ENCODE data around the gene DMD.
A peak's percentile ranks its signal among the peaks of the same experiment; 100 is the strongest.

Gene DMD

DNA sequence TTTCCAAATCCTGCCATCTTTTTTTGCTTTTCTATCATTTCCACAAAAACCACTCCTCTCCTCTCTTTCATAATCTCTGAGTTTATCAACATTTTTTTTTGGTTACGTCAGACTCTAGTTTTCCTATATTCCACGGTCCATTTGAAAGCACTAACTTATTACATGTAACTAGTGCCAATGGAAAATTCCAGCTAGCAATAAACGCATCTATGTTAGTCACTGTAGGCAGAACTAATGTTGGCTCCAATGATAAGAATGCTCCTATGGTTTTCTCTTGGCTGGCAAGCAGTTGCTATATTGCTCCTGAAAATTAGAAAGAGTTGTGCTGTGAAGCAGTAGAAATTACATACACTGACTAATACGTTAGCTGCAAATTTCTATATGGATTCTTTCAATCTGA, 1504.9 kb downstream of the DMD start:
- no peak for DNase-seq (ENCODE audit: low read depth)

- no peak for DNase-seq (ENCODE audit: low read depth)
These were observed 1505.5 kb downstream of the DMD start for GRCh38 chrX:31705816-31706215.

GRCh38 chrX:31704938-31705337, 1506.4 kb downstream of the DMD start:
- DNase-seq (ENCODE audit: low read depth) = no peak

DNA sequence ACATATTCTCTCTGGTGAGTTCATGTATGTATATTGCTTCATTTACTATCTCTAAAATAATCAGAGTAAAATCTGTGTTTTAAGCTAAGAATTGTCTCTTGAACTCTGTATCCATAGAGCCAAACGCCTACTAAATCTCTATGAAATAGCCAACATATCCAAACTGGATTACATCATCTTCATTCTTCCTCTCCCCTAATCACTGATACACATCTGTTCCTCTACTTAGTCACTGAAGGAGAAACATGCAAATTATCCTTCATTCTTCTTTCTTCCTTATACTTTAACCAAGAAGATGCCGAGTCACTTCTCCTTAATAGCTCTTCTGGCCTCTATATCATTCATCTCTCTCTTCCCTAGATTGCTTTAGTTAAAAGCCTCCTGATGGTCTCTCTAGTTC, 1509.1 kb downstream of the DMD start:
- no peak for DNase-seq (ENCODE audit: low read depth)

GRCh38 chrX:31697294-31697916, 1513.9 kb downstream of the DMD start:
- no peak for DNase-seq (ENCODE audit: low read depth)

- no peak for DNase-seq (ENCODE audit: low read depth)
These were observed 1531.5 kb downstream of the DMD start for GRCh38 chrX:31679861-31680260.

GRCh38 chrX:31670245-31670644, 1541.1 kb downstream of the DMD start:
- DNase-seq (ENCODE audit: low read depth) = no peak

GRCh38 chrX:31665454-31665853, 1545.9 kb downstream of the DMD start:
- DNase-seq (ENCODE audit: low read depth) = no peak

DNA sequence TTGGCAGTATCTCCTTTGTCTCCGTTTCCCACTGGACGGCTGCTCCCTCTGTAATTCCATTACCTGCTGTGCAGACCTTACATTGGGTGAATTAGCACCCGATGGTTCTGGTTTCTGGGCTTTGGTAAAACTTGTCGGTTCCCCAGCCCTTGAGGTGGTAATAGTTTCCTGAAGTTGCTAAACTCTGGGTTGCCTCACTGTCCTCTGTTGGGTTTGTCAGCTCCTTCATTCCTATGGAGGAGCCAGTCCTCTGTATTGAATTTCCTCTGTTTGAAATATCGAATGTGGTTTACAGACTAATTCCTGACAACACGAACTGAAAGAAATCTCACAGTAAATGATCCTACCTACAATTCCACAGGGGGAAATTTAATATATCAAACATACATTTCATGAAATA, 1548.2 kb downstream of the DMD start:
- no peak for DNase-seq (ENCODE audit: low read depth)

DNA sequence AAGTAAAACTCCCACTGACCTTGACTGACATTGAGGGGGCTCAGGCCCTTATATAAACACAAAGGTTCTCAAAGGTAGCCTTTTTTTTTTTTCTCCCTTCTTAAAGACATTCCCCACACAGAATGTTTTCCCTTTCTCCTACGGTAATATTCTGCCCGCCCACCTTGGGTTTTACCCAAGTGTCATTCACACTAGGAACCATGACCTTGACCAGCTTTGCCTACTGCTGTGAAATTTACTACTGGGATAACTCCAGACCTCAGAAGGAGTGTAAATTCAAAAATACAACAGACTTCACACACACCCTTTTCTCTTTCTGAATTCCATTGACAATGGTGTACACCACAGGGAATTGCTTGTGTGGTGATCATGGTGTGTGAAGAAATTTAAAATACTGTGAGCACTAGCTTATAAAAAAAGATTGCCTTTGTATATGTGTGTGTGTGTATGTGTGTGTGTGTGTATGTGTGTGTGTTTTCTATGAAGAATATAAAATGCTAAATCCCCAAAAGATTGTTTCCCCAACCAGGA, 1550.0 kb downstream of the DMD start:
- DNase-seq (ENCODE audit: low read depth) = no peak

- peak; percentile 3 for DNase-seq (ENCODE audit: low read depth)
These were observed 1553.0 kb downstream of the DMD start for GRCh38 chrX:31658360-31658759.

- no peak for DNase-seq (ENCODE audit: low read depth)
These were observed 1555.3 kb downstream of the DMD start for GRCh38 chrX:31656013-31656412.

- no peak for DNase-seq (ENCODE audit: low read depth)
These were observed 1557.9 kb downstream of the DMD start for GRCh38 chrX:31653422-31653821.

- no peak for DNase-seq (ENCODE audit: low read depth)
These were observed 1558.7 kb downstream of the DMD start for GRCh38 chrX:31652650-31653049.

DNA sequence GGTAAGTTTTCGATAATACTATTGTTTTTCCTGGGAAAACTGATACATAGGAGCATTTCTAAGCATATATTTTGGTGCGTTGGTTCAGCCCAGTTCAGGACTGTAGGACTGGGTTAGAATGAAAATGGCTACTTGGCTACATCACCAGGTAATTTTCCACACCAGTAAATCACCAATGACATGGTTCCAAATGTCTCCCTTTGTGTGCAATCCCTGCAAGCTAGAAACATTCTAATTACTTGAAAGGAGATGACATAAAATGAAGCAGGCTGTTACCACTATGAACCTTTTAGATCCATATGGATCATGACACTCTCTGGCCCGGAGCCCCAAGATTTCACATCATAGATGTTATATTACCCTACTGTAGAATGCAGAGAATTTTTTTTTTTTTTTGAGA, 1562.1 kb downstream of the DMD start:
- DNase-seq (ENCODE audit: low read depth) = no peak

DNA sequence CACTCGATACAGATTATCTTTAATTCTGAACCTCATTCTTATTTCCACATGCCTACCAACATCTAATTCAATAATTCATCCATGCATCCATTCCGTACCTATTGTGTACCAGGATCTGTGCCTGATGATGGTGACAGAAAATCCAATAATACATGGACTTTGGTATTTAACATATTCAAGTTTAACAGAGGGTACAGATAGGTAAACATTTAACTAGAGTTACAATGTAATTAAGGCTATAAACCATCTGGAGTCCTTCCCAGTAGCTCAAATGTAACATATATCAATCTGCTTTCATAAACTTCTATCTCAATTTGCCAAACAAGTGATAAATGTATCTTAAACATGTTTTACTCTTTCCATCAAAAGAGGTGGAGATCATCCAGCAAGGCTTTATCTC, 1578.0 kb downstream of the DMD start:
- DNase-seq (ENCODE audit: low read depth) = no peak

DNA sequence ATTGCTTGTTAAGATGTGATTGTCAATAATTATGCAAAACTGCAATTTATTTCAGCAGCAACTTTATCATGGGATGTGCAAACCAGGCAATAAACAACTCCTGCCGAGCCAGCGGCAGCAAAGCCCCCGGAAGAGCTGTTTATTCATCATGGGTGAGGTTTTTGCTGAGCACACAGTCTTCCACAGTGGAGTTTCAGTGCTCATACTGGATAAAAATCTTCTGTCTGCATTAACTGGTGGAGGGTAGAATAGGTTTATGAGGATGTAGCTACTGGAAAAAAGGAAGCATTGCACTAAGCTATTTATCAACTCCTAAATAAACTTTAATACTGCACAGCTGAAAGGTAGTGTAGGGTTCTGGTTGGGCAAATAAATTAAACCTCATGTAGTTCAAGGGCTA, 1582.2 kb downstream of the DMD start:
- DNase-seq (ENCODE audit: low read depth) = no peak

DNA sequence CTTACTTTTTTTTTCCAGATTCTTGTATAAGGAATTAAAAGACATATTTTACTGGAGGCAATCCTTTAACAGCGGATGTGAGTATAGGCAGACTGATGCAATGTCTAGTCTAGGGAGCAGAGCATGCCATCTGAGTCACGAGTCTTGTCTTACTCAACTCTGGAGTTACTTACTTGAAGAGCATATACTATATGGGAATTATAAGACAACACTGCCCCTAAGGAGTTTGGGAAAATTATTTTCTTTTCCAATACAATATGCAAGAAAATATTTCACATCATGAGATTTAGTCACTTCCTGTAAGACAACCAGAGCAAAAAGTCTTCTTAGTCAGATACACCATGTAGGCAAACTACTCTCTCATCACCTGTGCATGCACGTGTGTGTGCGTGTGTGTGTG, 1602.2 kb downstream of the DMD start:
- peak; percentile 24 for DNase-seq (ENCODE audit: low read depth)

DNA sequence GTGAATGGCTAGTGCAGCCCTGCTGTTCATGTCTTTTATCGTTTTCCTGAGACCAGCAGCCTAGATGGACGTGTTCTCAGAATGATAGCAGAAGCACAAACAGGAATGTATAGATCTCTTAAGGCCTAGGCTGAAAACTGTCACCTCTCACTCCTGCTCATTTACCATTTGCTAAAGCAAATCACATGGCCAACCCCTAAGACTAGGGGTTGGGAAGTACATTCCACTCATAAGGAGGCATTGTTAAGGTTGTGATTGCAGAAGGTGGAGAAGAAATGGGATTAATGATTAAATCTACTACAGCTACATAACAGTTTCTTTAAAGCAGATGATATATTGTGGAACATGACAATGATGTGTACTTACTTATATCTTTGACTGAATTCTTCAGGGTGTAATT, 1602.7 kb downstream of the DMD start:
- no peak for DNase-seq (ENCODE audit: low read depth)

DNA sequence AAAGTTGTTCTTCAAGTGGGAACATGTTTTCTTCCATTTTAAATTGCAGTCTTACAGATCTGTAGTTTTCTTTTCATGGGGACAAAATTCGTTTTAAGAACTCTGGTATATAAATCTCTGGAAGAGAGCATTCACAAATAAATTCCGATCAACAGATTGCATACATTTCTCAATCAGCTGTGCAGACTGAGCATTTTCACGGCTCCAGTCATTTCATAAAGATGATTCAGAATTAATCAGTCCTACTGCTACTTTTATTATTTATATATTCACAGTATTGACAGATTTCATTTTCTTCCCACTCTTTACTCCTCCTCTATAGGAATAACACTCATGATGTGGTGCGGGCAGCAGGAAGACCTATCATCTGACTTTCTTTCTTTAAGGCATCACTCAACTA, 1604.6 kb downstream of the DMD start:
- DNase-seq (ENCODE audit: low read depth) = no peak

DNA sequence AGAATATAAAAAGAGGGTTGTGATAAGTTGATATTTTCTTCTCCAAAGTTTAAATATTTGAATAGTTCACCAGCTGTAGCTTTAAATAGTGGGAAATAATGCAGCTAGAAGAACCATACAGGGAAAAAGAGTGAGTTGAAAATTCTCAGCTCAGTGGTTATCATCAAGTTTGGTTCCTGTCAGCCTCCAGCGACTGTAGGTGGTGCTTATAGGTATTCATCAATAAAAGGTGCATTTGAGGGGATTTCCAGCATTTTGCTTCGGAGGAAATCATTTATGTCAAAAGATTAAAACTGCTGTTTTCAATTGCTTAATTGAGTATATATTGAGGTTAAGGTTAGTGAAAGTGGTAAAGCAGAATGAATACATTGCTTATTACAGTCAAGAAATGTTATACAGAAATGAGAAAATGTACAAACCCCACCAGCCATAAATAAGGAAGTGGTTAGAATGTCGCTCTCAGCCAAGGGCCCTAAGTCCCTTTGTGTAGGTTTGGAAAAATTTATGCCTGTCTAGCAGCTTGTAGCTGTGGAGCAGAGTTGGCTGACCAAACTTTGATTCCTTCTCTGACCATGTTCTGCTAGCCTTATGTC, 1606.6 kb downstream of the DMD start:
- DNase-seq (ENCODE audit: low read depth) = no peak

DNA sequence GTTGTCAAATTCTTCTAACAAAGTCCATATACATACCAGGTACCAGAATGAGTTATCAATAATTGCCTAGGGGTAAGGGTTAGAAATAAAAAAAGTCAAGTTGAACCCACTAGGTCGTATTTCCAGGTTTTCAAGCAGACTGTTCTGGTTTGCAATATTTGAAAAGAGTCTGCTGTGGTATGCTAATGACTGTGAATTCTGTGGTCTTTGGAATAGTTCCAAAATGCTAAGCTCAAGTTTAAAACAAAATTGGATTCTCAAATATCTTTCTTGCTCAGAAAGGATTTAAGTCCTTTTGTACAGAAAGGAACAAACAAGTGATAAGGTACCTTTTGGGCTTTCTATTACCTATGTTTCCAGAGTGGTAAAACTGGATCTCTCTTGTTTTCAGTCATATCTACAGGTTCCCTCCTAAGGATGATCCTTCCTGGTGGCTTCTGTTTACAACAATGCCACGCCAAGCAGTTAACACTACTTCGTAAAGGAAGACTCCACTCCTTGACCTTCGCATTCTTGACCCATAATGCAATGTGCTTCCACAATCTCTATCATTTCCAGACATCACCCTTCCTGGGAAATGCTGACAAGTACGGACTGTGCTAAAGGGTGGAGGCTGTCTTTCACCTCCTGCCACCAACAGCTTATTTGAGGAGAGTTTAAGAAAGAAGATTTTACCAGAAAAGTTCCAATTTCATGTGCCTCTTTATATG, 1607.8 kb downstream of the DMD start:
- no peak for DNase-seq (ENCODE audit: low read depth)

DNA sequence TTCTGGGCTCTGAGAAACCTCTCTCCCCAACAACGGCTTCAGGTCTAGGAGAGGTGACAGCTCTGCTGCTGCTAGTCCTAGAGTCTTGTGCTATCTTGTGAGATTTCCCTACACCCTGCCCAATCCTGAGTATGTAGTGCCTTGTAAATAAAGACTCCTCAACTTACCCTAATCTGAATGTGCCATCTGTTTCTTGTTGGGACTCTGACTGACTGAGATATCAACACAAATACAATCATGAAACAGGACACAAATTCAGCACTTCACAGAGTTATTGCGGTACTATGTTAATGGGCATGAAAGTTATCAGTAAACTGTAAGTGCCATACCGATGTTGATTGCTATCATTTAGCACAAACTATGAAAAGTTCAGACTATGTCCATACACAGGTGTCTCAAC, 1610.5 kb downstream of the DMD start:
- no peak for DNase-seq (ENCODE audit: low read depth)

DNA sequence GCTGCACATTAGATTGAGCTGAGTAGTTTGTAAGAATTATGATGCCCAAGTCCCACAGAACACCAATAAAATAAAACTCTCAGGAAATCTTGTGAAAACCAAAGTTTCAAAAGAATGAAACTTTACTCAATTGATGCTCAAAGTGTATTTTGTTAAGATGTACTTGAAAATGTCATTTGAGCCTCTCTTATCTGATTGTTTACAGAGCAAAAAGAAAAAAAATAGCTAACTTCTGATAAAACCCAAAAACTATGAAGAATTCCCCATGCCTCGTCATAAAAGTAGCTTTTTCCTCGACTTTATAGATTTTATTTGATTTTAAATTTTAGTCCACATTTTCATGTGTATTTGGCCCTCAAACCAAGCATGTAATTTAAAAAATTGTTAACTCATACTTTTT, 1618.0 kb downstream of the DMD start:
- DNase-seq (ENCODE audit: low read depth) = no peak
